NB4 (cell line): ENCODE measurements around the gene ARHGAP15.

Source experiments
- DNase-seq: peaks from one replicate; pipeline ENCODE4 v3.0.0; 2010; ENCODE audit warnings: low read depth
- H3K4me3 ChIP-seq: one replicate; pipeline ENCODE4 v1.5.1; 2011; ENCODE audit warnings: mild to moderate bottlenecking, low read depth, low read length, moderate library complexity
- MAX ChIP-seq: IDR thresholded peaks from 2 replicates; pipeline ENCODE4 v1.6.1; 2011; ENCODE audit warnings: low read depth, low read length
- MYC ChIP-seq: IDR thresholded peaks from 2 replicates; pipeline ENCODE4 v1.6.1; 2011; ENCODE audit warnings: low read depth, low read length
- POLR2A ChIP-seq: IDR thresholded peaks from 2 replicates; pipeline ENCODE4 v1.6.1; 2011; ENCODE audit warnings: mild to moderate bottlenecking; ENCODE audit not compliant: insufficient read length; ENCODE audit errors: extremely low read depth
- TF ChIP-seq, protein P1 (sequence below): IDR thresholded peaks from one replicate; pipeline ENCODE4 v1.5.1; 2012; ENCODE audit warnings: low read depth, low read length

The ARHGAP15 gene

DNA sequence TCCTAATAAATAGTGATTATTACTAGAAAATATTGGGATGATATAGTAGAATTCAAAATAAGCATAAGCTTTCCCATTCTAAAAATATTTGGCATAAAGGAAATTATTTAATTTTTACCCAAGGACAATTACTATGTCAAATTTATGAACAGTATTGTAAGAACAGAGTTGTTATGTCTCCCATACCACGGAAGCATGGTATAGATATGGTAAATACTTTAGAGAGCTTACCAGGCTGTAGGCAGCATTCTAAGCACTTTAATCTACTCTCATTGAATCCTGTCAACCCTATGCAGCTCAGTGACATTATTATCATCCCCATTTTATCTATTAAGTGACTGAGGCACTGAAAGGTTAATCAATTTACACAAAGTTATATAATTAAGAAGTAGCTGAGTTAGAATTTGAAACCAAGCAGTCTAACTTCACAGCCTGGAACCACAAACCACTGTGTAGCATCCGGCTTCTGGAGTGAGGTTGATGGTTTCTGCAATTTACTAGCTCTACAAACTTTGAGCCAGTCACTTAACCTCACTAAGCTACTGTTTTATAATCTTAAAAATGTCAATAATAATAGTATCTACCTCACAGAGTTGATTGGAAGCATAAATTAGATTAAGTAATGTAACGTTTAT lies 323.7 kb downstream of the ARHGAP15 start:
- TF ChIP-seq MYC (no peak), POLR2A (no peak), MAX (no peak)
- TF ChIP-seq, protein P1, sequence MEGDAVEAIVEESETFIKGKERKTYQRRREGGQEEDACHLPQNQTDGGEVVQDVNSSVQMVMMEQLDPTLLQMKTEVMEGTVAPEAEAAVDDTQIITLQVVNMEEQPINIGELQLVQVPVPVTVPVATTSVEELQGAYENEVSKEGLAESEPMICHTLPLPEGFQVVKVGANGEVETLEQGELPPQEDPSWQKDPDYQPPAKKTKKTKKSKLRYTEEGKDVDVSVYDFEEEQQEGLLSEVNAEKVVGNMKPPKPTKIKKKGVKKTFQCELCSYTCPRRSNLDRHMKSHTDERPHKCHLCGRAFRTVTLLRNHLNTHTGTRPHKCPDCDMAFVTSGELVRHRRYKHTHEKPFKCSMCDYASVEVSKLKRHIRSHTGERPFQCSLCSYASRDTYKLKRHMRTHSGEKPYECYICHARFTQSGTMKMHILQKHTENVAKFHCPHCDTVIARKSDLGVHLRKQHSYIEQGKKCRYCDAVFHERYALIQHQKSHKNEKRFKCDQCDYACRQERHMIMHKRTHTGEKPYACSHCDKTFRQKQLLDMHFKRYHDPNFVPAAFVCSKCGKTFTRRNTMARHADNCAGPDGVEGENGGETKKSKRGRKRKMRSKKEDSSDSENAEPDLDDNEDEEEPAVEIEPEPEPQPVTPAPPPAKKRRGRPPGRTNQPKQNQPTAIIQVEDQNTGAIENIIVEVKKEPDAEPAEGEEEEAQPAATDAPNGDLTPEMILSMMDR: no peak
- no peak for DNase-seq
- H3K4me3 ChIP-seq: no peak overlapping the region

- DNase-seq: no peak
- no peak for TF ChIP-seq POLR2A
- no peak for TF ChIP-seq MYC
- TF ChIP-seq MAX: no peak
- TF ChIP-seq, protein P1: no peak
- no peak overlapping the region for H3K4me3 ChIP-seq
These were observed 324.8 kb downstream of the ARHGAP15 start for GRCh38 chr2:143453981-143454511.

DNA sequence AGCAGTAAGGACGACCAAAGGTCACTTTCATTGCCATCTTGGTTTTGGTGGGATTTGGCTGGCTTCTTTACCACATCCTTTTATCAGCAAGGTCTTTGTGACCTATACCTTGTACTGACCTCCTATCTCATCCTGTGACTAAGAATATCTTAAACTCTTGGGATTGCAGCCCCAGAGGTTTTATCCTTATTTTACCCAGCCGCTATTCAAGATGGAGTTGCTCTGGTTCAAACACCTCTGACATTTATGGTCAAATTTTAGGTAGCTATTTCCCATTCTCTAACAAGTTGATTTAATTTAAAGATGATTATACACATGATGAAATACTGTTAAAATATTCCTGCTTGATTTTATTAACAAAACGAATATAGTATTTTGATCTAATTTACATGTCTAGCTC lies 326.1 kb downstream of the ARHGAP15 start:
- TF ChIP-seq MYC (no peak), POLR2A (no peak), MAX (no peak)
- TF ChIP-seq, protein P1: no peak
- DNase-seq: no peak
- no peak overlapping the region for H3K4me3 ChIP-seq

- H3K4me3 ChIP-seq: no peak overlapping the region
- TF ChIP-seq, protein P1: no peak
- TF ChIP-seq MAX (no peak), MYC (no peak), POLR2A (no peak)
- DNase-seq: no peak
These were observed 329.3 kb downstream of the ARHGAP15 start for GRCh38 chr2:143458258-143459190.

DNA sequence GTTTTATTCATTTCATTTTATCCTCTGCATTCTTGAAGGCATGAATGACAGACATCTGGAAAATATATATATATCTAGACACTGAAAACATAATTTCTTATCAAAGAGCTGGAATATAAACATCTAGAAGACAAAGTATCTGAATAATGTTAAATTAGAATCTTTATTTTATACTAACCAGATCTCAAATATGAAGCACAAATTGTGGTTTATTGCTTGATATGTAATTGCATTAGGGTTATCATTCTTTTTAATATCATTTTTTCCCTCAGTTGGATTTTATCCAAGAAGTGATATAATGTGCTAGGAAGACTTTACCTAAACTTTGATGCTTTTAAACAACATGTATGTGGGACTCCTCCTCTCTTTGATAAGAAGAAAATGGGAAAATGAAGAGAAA lies 331.2 kb downstream of the ARHGAP15 start:
- no peak for DNase-seq

More for the DNA sequence above, 331.2 kb downstream of the ARHGAP15 start:
- H3K4me3 ChIP-seq: no peak overlapping the region
- no peak for TF ChIP-seq POLR2A
- no peak for TF ChIP-seq MYC
- TF ChIP-seq MAX: no peak
